Neuron (in vitro differentiated cells): Measurements from ENCODE around the gene MALRD1.
A peak's percentile ranks its signal among the peaks of the same experiment; 100 is the strongest.

Source experiments
- H2AFZ ChIP-seq: one replicate; pipeline ENCODE4 v1.6.1; 2013; ENCODE audit warnings: low read depth, mild to moderate bottlenecking, inconsistent platforms, low read length, moderate library complexity
- H3K27me3 ChIP-seq: one replicate; pipeline ENCODE4 v1.6.1; 2013; ENCODE audit warnings: low read length; ENCODE audit not compliant: insufficient read depth
- H3K36me3 ChIP-seq: one replicate; pipeline ENCODE4 v1.6.1; 2013; ENCODE audit warnings: low read length; ENCODE audit not compliant: insufficient read depth
- H3K4me1 ChIP-seq: one replicate; pipeline ENCODE4 v1.6.1; 2013; ENCODE audit warnings: low read length; ENCODE audit not compliant: insufficient read depth
- H3K4me3 ChIP-seq: 2 replicates; pipeline ENCODE4 v1.5.1; 2013; ENCODE audit warnings: mild to moderate bottlenecking, low read length, moderate library complexity
- H3K9me3 ChIP-seq: one replicate; pipeline ENCODE4 v1.6.1; 2013; ENCODE audit warnings: low read length

MALRD1 gene

GRCh38 chr10:19595212-19595845 lies 546.7 kb downstream of the MALRD1 start:
- no peaks in the 10 kb centered on the region for H3K27me3 ChIP-seq

GRCh38 chr10:19605806-19606205 lies 557.2 kb downstream of the MALRD1 start:
- Histone ChIP-seq H3K4me3 (no peak overlapping the region), H3K4me1 (no peaks in the 10 kb centered on the region), H3K36me3 (no peaks in the 10 kb centered on the region), H3K27me3 (no peaks in the 10 kb centered on the region), H2AFZ (no peak overlapping the region), H3K9me3 (no peaks in the 10 kb centered on the region)

More at GRCh38 chr10:19595212-19595845, 546.7 kb downstream of the MALRD1 start:
- Histone ChIP-seq H3K4me3 (no peak overlapping the region), H3K36me3 (no peaks in the 10 kb centered on the region), H2AFZ (no peak overlapping the region), H3K9me3 (no peaks in the 10 kb centered on the region), H3K4me1 (no peaks in the 10 kb centered on the region)

GRCh38 chr10:19606968-19607367 lies 558.4 kb downstream of the MALRD1 start:
- Histone ChIP-seq H2AFZ (no peak overlapping the region), H3K9me3 (no peaks in the 10 kb centered on the region), H3K27me3 (no peaks in the 10 kb centered on the region), H3K36me3 (no peaks in the 10 kb centered on the region), H3K4me1 (no peaks in the 10 kb centered on the region), H3K4me3 (no peak overlapping the region)

GRCh38 chr10:19611775-19612174 lies 563.2 kb downstream of the MALRD1 start:
- no peaks in the 10 kb centered on the region for H3K36me3 ChIP-seq
- H3K4me3 ChIP-seq = no peak overlapping the region
- no peaks in the 10 kb centered on the region for H3K9me3 ChIP-seq
- H3K27me3 ChIP-seq = no peaks in the 10 kb centered on the region
- no peaks in the 10 kb centered on the region for H3K4me1 ChIP-seq
- no peak overlapping the region for H2AFZ ChIP-seq

GRCh38 chr10:19616966-19617365 lies 568.4 kb downstream of the MALRD1 start:
- Histone ChIP-seq H3K9me3 (no peaks in the 10 kb centered on the region), H3K4me1 (no peaks in the 10 kb centered on the region), H3K27me3 (no peaks in the 10 kb centered on the region), H3K36me3 (no peaks in the 10 kb centered on the region), H3K4me3 (no peak overlapping the region), H2AFZ (no peak overlapping the region)

- Histone ChIP-seq H3K27me3 (no peaks in the 10 kb centered on the region), H3K36me3 (no peaks in the 10 kb centered on the region), H3K9me3 (no peaks in the 10 kb centered on the region), H3K4me1 (no peaks in the 10 kb centered on the region), H2AFZ (no peak overlapping the region), H3K4me3 (no peak overlapping the region)
These were observed 572.2 kb downstream of the MALRD1 start for GRCh38 chr10:19620811-19621210.

- Histone ChIP-seq H3K36me3 (no peaks in the 10 kb centered on the region), H3K9me3 (no peaks in the 10 kb centered on the region), H3K27me3 (no peaks in the 10 kb centered on the region), H3K4me1 (no peaks in the 10 kb centered on the region), H3K4me3 (no peak overlapping the region), H2AFZ (no peak overlapping the region)
These were observed 574.7 kb downstream of the MALRD1 start for GRCh38 chr10:19623321-19623720.

GRCh38 chr10:19626156-19626555 lies 577.6 kb downstream of the MALRD1 start:
- Histone ChIP-seq H3K4me3 (no peak overlapping the region), H3K36me3 (no peaks in the 10 kb centered on the region), H2AFZ (no peak overlapping the region), H3K27me3 (no peaks in the 10 kb centered on the region), H3K4me1 (peaks cover 14% of the 10 kb centered on the region), H3K9me3 (no peaks in the 10 kb centered on the region)

GRCh38 chr10:19628767-19629560 lies 580.4 kb downstream of the MALRD1 start:
- Histone ChIP-seq H3K9me3 (no peaks in the 10 kb centered on the region), H3K4me1 (peaks cover 14% of the 10 kb centered on the region), H3K4me3 (peak overlapping the region; percentile 21), H3K36me3 (no peaks in the 10 kb centered on the region), H3K27me3 (no peaks in the 10 kb centered on the region), H2AFZ (peak overlapping the region; percentile 27)

- H3K9me3 ChIP-seq = no peaks in the 10 kb centered on the region
- H3K36me3 ChIP-seq = no peaks in the 10 kb centered on the region
- H3K4me1 ChIP-seq = peaks cover 14% of the 10 kb centered on the region
- H3K4me3 ChIP-seq = peak overlapping the region; percentile 21
- H2AFZ ChIP-seq = peak overlapping the region; percentile 27
- H3K27me3 ChIP-seq = no peaks in the 10 kb centered on the region
These were observed 581.0 kb downstream of the MALRD1 start for GRCh38 chr10:19629567-19629966.

- Histone ChIP-seq H3K4me1 (peaks cover 9% of the 10 kb centered on the region), H3K4me3 (no peak overlapping the region), H3K27me3 (no peaks in the 10 kb centered on the region), H3K36me3 (no peaks in the 10 kb centered on the region), H3K9me3 (no peaks in the 10 kb centered on the region), H2AFZ (no peak overlapping the region)
These were observed 585.6 kb downstream of the MALRD1 start for GRCh38 chr10:19634163-19634562.

GRCh38 chr10:19638182-19638895 lies 589.7 kb downstream of the MALRD1 start:
- no peak overlapping the region for H3K4me3 ChIP-seq
- no peaks in the 10 kb centered on the region for H3K27me3 ChIP-seq
- H2AFZ ChIP-seq = no peak overlapping the region
- H3K4me1 ChIP-seq = no peaks in the 10 kb centered on the region
- no peaks in the 10 kb centered on the region for H3K36me3 ChIP-seq
- H3K9me3 ChIP-seq = no peaks in the 10 kb centered on the region

- H3K36me3 ChIP-seq = no peaks in the 10 kb centered on the region
- H2AFZ ChIP-seq = no peak overlapping the region
- H3K4me3 ChIP-seq = no peak overlapping the region
- H3K4me1 ChIP-seq = no peaks in the 10 kb centered on the region
- no peaks in the 10 kb centered on the region for H3K27me3 ChIP-seq
- no peaks in the 10 kb centered on the region for H3K9me3 ChIP-seq
These were observed 590.3 kb downstream of the MALRD1 start for GRCh38 chr10:19638896-19639233.
